HT1080 (cell line): ENCODE data around the gene IFT43. TPM values are rescaled to one million over a fixed set of nuclear protein-coding genes. Genes with fewer than 3 reads are reported as not detected.

Experiments used
- DNase-seq: peaks from one replicate; pipeline ENCODE4 v3.0.0-alpha.2; 2015; ENCODE audit warnings: low read depth
- total RNA-seq: library from RNA; depleted of rRNA; stranded (reverse); fragments of >200 nt; shearing (Covaris generic); gene quantifications from 2 replicates; pipeline ENCODE4 v1.2.3, GENCODE V29; 2014

IFT43 gene
- total RNA-seq, 1 experiment from 2014 or later: 18.1 TPM

- no peak for DNase-seq
Observed at GRCh38 chr14:76104802-76105355, 119.3 kb downstream of the IFT43 start.

GRCh38 chr14:76106188-76106587 is 120.6 kb downstream of the IFT43 start:
- DNase-seq: no peak

GRCh38 chr14:76109087-76109880 is 123.7 kb downstream of the IFT43 start:
- DNase-seq: no peak

- DNase-seq: no peak
Observed at GRCh38 chr14:76112889-76113624, 127.5 kb downstream of the IFT43 start.

- DNase-seq: peak; percentile 16
Observed at GRCh38 chr14:76113691-76114090, 128.1 kb downstream of the IFT43 start.

- DNase-seq: peak; percentile 11
Observed at GRCh38 chr14:76115010-76115422, 129.5 kb downstream of the IFT43 start.

- no peak for DNase-seq
Observed at GRCh38 chr14:76117789-76118484, 132.4 kb downstream of the IFT43 start.

GRCh38 chr14:76118594-76118993 is 133.0 kb downstream of the IFT43 start:
- DNase-seq: no peak

- DNase-seq: no peak
Observed at GRCh38 chr14:76121089-76121748, 135.7 kb downstream of the IFT43 start.

GRCh38 chr14:76123426-76124225 is 138.1 kb downstream of the IFT43 start:
- DNase-seq: no peak

GRCh38 chr14:76125511-76125910 is 139.9 kb downstream of the IFT43 start:
- no peak for DNase-seq

GRCh38 chr14:76126076-76126475 is 140.5 kb downstream of the IFT43 start:
- DNase-seq: no peak

- DNase-seq: no peak
Observed at GRCh38 chr14:76129851-76130576, 144.5 kb downstream of the IFT43 start.

- no peak for DNase-seq
Observed at GRCh38 chr14:76131071-76131965, 145.8 kb downstream of the IFT43 start.

GRCh38 chr14:76133103-76133502 is 147.5 kb downstream of the IFT43 start:
- DNase-seq: peak; percentile 13
